SH-SY5Y (cell line): ENCODE results near the gene MAPK8IP2.

ENCODE experiments used
- GATA2 ChIP-seq: IDR thresholded peaks from 2 replicates; pipeline ENCODE4 v1.6.1; 2011; ENCODE audit warnings: mild to moderate bottlenecking, low read depth, low read length
- GATA3 ChIP-seq: IDR thresholded peaks from 2 replicates; pipeline ENCODE4 v1.6.1; 2011; ENCODE audit warnings: low read depth, mild to moderate bottlenecking, low read length, moderate library complexity

- TF ChIP-seq GATA2 (no peak), GATA3 (no peak)
Measured at GRCh38 chr22:50610581-50610980, 10.0 kb downstream of the MAPK8IP2 start.
